WTC11 (cell line): ENCODE measurements around the gene ACOD1. TPM values are rescaled to one million over a fixed set of nuclear protein-coding genes. Genes with fewer than 3 reads are reported as not detected.
A peak's percentile ranks its signal among the peaks of the same experiment; 100 is the strongest.
"Not testable (repeated sequence)": the region's sequence is repeated elsewhere in the genome, so short reads cannot be mapped to it uniquely, and the experiment has no call there.

ENCODE experiments used
- ATAC-seq: fragments of 200-7000 bp; cut with Tn5 transposase; 2 replicates; pipeline ENCODE4 v1.10.0; 2021; ENCODE audit warnings: mild to moderate bottlenecking, moderate library complexity
- Bru-seq: library from RNA; stranded (reverse); fragments of 400-500 nt; gene quantifications from one replicate; lab custom pipeline; 2021; lab: Mats Ljungman, UMichigan
- CTCF ChIA-PET: fragments of 300-600 bp; sonication (Branson Sonifier 250); formaldehyde crosslinking; loops from one replicate; lab custom pipeline; 2021; ENCODE audit warnings: antibody characterized with exemption; lab: Charles Lee
- POLR2A ChIA-PET: fragments of 350-600 bp; sonication (Branson Sonifier 250); formaldehyde crosslinking; loops from one replicate; lab custom pipeline; 2021; ENCODE audit warnings: antibody characterized with exemption; lab: Charles Lee
- DNase-seq: peaks from one replicate; pipeline ENCODE4 v3.0.0; 2021; ENCODE audit warnings: low spot score
- H3K27ac Mint-ChIP-seq: 2 replicates; pipeline ENCODE4 v1.8.0; 2021; ENCODE audit warnings: mixed read lengths
- H3K27me3 Mint-ChIP-seq: 2 replicates; pipeline ENCODE4 v1.8.0; 2021; ENCODE audit warnings: low read depth, mild to moderate bottlenecking, moderate library complexity, mixed read lengths
- H3K36me3 Mint-ChIP-seq: 2 replicates; pipeline ENCODE4 v1.8.0; 2021; ENCODE audit warnings: mixed read lengths
- H3K4me1 Mint-ChIP-seq: 2 replicates; pipeline ENCODE4 v1.8.0; 2022; ENCODE audit warnings: mixed read lengths
- H3K4me3 Mint-ChIP-seq: 2 replicates; pipeline ENCODE4 v1.8.0; 2021; ENCODE audit warnings: mild to moderate bottlenecking, moderate library complexity, mixed read lengths
- H3K9me3 Mint-ChIP-seq: 2 replicates; pipeline ENCODE4 v1.8.0; 2021; ENCODE audit warnings: mixed read lengths
- AFF4 ChIP-seq: sonication (generic); formaldehyde crosslinking; IDR thresholded peaks from 2 replicates; pipeline ENCODE4 v1.8.1; 2023; ENCODE audit warnings: mild to moderate bottlenecking, missing genetic modification reagents, borderline replicate concordance
- CDX4 ChIP-seq: fragments of 250-450 bp; sonication (Bioruptor Pico); IDR thresholded peaks from 2 replicates; pipeline ENCODE4 v1.9.0; 2021; ENCODE audit warnings: moderate library complexity, mild to moderate bottlenecking, inconsistent platforms, borderline replicate concordance
- CTCF ChIP-seq: fragments of 200-600 bp; IDR thresholded peaks from 2 replicates; pipeline ENCODE4 v1.8.0; 2022; ENCODE audit warnings: antibody characterized with exemption
- EMX1 ChIP-seq: fragments of 250-450 bp; sonication (Bioruptor Pico); IDR thresholded peaks from 2 replicates; pipeline ENCODE4 v1.8.0; 2021; ENCODE audit warnings: mild to moderate bottlenecking
- GRHL2 ChIP-seq: fragments of 250-450 bp; sonication (Bioruptor Pico); IDR thresholded peaks from 2 replicates; pipeline ENCODE4 v1.8.0; 2022; ENCODE audit warnings: mild to moderate bottlenecking, moderate library complexity; ENCODE audit not compliant: insufficient replicate concordance, severe bottlenecking
- HMGXB4 ChIP-seq: sonication (generic); formaldehyde crosslinking; IDR thresholded peaks from 2 replicates; pipeline ENCODE4 v1.8.1; 2023; ENCODE audit warnings: mild to moderate bottlenecking, moderate library complexity, missing genetic modification reagents
- MLX ChIP-seq: sonication (generic); formaldehyde crosslinking; IDR thresholded peaks from 2 replicates; pipeline ENCODE4 v1.8.1; 2023; ENCODE audit warnings: mild to moderate bottlenecking, missing genetic modification reagents, moderate library complexity
- NFATC4 ChIP-seq: fragments of 250-450 bp; sonication (Bioruptor Pico); IDR thresholded peaks from 2 replicates; pipeline ENCODE4 v1.9.0; 2021; ENCODE audit warnings: mild to moderate bottlenecking
- NR3C1 ChIP-seq: sonication (generic); formaldehyde crosslinking; conservative IDR thresholded peaks from 2 replicates; pipeline ENCODE4 v1.8.1; 2023; ENCODE audit warnings: low read depth, mild to moderate bottlenecking, missing genetic modification reagents
- PRRX2 ChIP-seq: fragments of 250-450 bp; sonication (Bioruptor Pico); IDR thresholded peaks from 2 replicates; pipeline ENCODE4 v1.8.0; 2021; ENCODE audit warnings: mild to moderate bottlenecking
- SMAD4 ChIP-seq: sonication (generic); formaldehyde crosslinking; IDR thresholded peaks from 2 replicates; pipeline ENCODE4 v1.8.0; 2022; ENCODE audit warnings: mild to moderate bottlenecking, missing genetic modification reagents
- TEAD1 ChIP-seq: sonication (generic); formaldehyde crosslinking; IDR thresholded peaks from 2 replicates; pipeline ENCODE4 v1.8.0; 2022; ENCODE audit warnings: mild to moderate bottlenecking, missing genetic modification reagents
- USF1 ChIP-seq: sonication (generic); formaldehyde crosslinking; IDR thresholded peaks from 2 replicates; pipeline ENCODE4 v1.8.0; 2022; ENCODE audit warnings: mild to moderate bottlenecking, missing genetic modification reagents
- ZMAT4 ChIP-seq: fragments of 250-450 bp; sonication (Bioruptor Pico); IDR thresholded peaks from 2 replicates; pipeline ENCODE4 v1.9.0; 2021; ENCODE audit warnings: mild to moderate bottlenecking
- ZNF232 ChIP-seq: sonication (generic); formaldehyde crosslinking; IDR thresholded peaks from 2 replicates; pipeline ENCODE4 v1.8.0; 2022; ENCODE audit warnings: mild to moderate bottlenecking, missing genetic modification reagents
- ZNF263 ChIP-seq: sonication (generic); formaldehyde crosslinking; IDR thresholded peaks from 2 replicates; pipeline ENCODE4 v1.8.1; 2022; ENCODE audit warnings: low read depth, mild to moderate bottlenecking, moderate library complexity, missing genetic modification reagents
- ZNF396 ChIP-seq: fragments of 250-450 bp; sonication (Bioruptor Pico); IDR thresholded peaks from 2 replicates; pipeline ENCODE4 v1.8.0; 2021; ENCODE audit warnings: mild to moderate bottlenecking, moderate library complexity, borderline replicate concordance
- ZNF671 ChIP-seq: fragments of 250-450 bp; sonication (Bioruptor Pico); IDR thresholded peaks from 2 replicates; pipeline ENCODE4 v1.8.0; 2021; ENCODE audit warnings: mild to moderate bottlenecking
- long read RNA-seq, 3 experiments: library from RNA in 1 of 3; library from capped mRNA in 1 of 3; library from polyadenylated mRNA in 1 of 3; unstranded in 2 of 3; stranded (forward) in 1 of 3; transcript quantifications; one replicate each; pipeline ENCODE4 v2.0.0, GENCODE V29; 2021
- total RNA-seq: library from RNA; stranded (reverse); gene quantifications from 3 replicates; pipeline ENCODE4 v1.2.3, GENCODE V29; 2021

Gene ACOD1
- not detected in 3 replicates for total RNA-seq
- Bru-seq, nascent RNA, result not detected
- long read RNA-seq, experiment 1, result 0 reads
- long read RNA-seq, experiment 2, result 0 reads
- long read RNA-seq, experiment 3, result 0 reads

- Mint-ChIP-seq H3K27me3 (no peaks in the 10 kb centered on the region; the same call in 1 of the 2 replicates), H3K27ac (no peak within 1 kb of the TSS), H3K4me3 (no peak within 1 kb of the TSS), H3K36me3 (no peaks in the 10 kb centered on the region), H3K4me1 (no peaks in the 10 kb centered on the region), H3K9me3 (peaks cover 8% of the 10 kb centered on the region)
- ATAC-seq, result no peak
- ChIA-PET POLR2A (no interaction called here), CTCF (interaction anchor here (0.7 kb wide), 1 partner anchor 1331 kb away, joined by 4 read pairs; no protein-coding TSS in a partner anchor)
- no peak for DNase-seq
- TF ChIP-seq ZNF671 (CRISPR knock-in tag) (no peak), CDX4 (CRISPR knock-in tag) (no peak), ZNF396 (no peak), USF1 (CRISPR knock-in tag) (no peak), ZNF232 (CRISPR knock-in tag) (no peak), NR3C1 (CRISPR knock-in tag) (no peak), ZNF263 (no peak), HMGXB4 (no peak), EMX1 (CRISPR knock-in tag) (no peak)
These were observed at the start of gene ACOD1 for GRCh38 chr13:76948149-76948548. ACOD1 (plus strand) TSS chr13:76948511; CDS start chr13:76948559, 48 bp downstream.

GRCh38 chr13:76899066-76899465, 49.2 kb upstream of the ACOD1 start:
- DNase-seq, H3K27me3 Mint-ChIP-seq, H3K27ac Mint-ChIP-seq, CTCF ChIA-PET, POLR2A ChIA-PET, H3K4me3 Mint-ChIP-seq, H3K4me1 Mint-ChIP-seq, ATAC-seq: not testable (repeated sequence)
- H3K9me3 Mint-ChIP-seq, result peaks cover 23% of the 10 kb centered on the region
- H3K36me3 Mint-ChIP-seq, result peaks cover 14% of the 10 kb centered on the region

- TF ChIP-seq ZNF232 (CRISPR knock-in tag) (no peak), CTCF (peak; percentile 94)
- Mint-ChIP-seq H3K36me3 (peaks cover 12% of the 10 kb centered on the region), H3K27ac (no peak overlapping the region), H3K4me3 (no peak overlapping the region), H3K4me1 (no peaks in the 10 kb centered on the region), H3K9me3 (peaks cover 22% of the 10 kb centered on the region), H3K27me3 (no peaks in the 10 kb centered on the region; the same call in 1 of the 2 replicates)
- ATAC-seq (peak; percentile 88), DNase-seq (peak; percentile 78)
- POLR2A ChIA-PET, result no interaction called here
- CTCF ChIA-PET, result interaction anchor here (0.6 to 1.5 kb wide), 16 partner anchors 13 to 1034 kb away, joined by 3 to 10 read pairs (median 4); no protein-coding TSS in a partner anchor
These were observed 44.7 kb upstream of the ACOD1 start for GRCh38 chr13:76903544-76904162.

- Mint-ChIP-seq H3K27me3 (no peaks in the 10 kb centered on the region; the same call in 1 of the 2 replicates), H3K27ac (no peak overlapping the region), H3K9me3 (peaks cover 13% of the 10 kb centered on the region), H3K36me3 (peaks cover 4% of the 10 kb centered on the region), H3K4me3 (no peak overlapping the region), H3K4me1 (no peaks in the 10 kb centered on the region)
- ATAC-seq (no peak), DNase-seq (no peak)
- ChIA-PET POLR2A (no interaction called here), CTCF (interaction anchor here (1.2 to 1.5 kb wide), 4 partner anchors 12 to 76 kb away, joined by 3 to 10 read pairs (median 4); no protein-coding TSS in a partner anchor)
- no peak for TF ChIP-seq NFATC4 (CRISPR knock-in tag)
- no peak for TF ChIP-seq ZMAT4 (CRISPR knock-in tag)
- TF ChIP-seq GRHL2 (CRISPR knock-in tag), result no peak
- TF ChIP-seq MLX (CRISPR knock-in tag), result no peak
- no peak for TF ChIP-seq TEAD1 (CRISPR knock-in tag)
- no peak for TF ChIP-seq AFF4 (CRISPR knock-in tag)
- TF ChIP-seq ZNF671 (CRISPR knock-in tag), result no peak
- no peak for TF ChIP-seq PRRX2
- TF ChIP-seq SMAD4 (CRISPR knock-in tag), result no peak
These were observed 43.8 kb upstream of the ACOD1 start for GRCh38 chr13:76904507-76904906.
